SJSA1 (cell line): ENCODE measurements around the gene RAP1GAP2. TPM values are rescaled to one million over a fixed set of nuclear protein-coding genes. Genes with fewer than 3 reads are reported as not detected.
A peak's percentile ranks its signal among the peaks of the same experiment; 100 is the strongest.
"Not testable (repeated sequence)": the region's sequence is repeated elsewhere in the genome, so short reads cannot be mapped to it uniquely, and the experiment has no call there.

Experiments
- DNase-seq, 2 experiments: peaks; one replicate each; pipeline ENCODE4 v3.0.0-alpha.2; 2015 to 2020; ENCODE audit warnings: low spot score in 2 of 2, low read depth in 1 of 2
- H3K27ac ChIP-seq: fragments of 250-450 bp; sonication (Bioruptor Pico); 2 replicates; pipeline ENCODE4 v1.5.1; 2020; ENCODE audit warnings: mild to moderate bottlenecking, moderate library complexity
- H3K27me3 ChIP-seq: fragments of 250-450 bp; sonication (Bioruptor Pico); replicated peaks from 2 replicates; pipeline ENCODE4 v1.5.1; 2020; ENCODE audit warnings: mild to moderate bottlenecking, moderate library complexity
- H3K36me3 ChIP-seq: fragments of 250-450 bp; sonication (Bioruptor Pico); 2 replicates; pipeline ENCODE4 v1.5.1; 2020; ENCODE audit warnings: mild to moderate bottlenecking
- H3K4me1 ChIP-seq: fragments of 250-450 bp; sonication (Bioruptor Pico); replicated peaks from 2 replicates; pipeline ENCODE4 v1.6.1; 2021; ENCODE audit warnings: mild to moderate bottlenecking
- H3K4me3 ChIP-seq: fragments of 250-450 bp; sonication (Bioruptor Pico); 2 replicates; pipeline ENCODE4 v1.5.1; 2020; ENCODE audit warnings: mild to moderate bottlenecking
- H3K9me3 ChIP-seq: fragments of 250-450 bp; sonication (Bioruptor Pico); replicated peaks from 2 replicates; pipeline ENCODE4 v1.5.1; 2020; ENCODE audit warnings: mild to moderate bottlenecking
- total RNA-seq: library from RNA; depleted of rRNA; stranded (reverse); fragments of >200 nt; shearing (Covaris generic); gene quantifications from 2 replicates; pipeline ENCODE4 v1.2.3, GENCODE V29; 2014

Gene RAP1GAP2
- total RNA-seq, 1 experiment from 2014 or later, result 2.9 TPM

- Histone ChIP-seq H3K9me3 (no peaks in the 10 kb centered on the region), H3K4me3 (no peak overlapping the region), H3K36me3 (no peaks in the 10 kb centered on the region), H3K27ac (no peak overlapping the region), H3K27me3 (no peaks in the 10 kb centered on the region), H3K4me1 (no peaks in the 10 kb centered on the region)
- no peak for DNase-seq
These were observed 193.6 kb downstream of the RAP1GAP2 start for GRCh38 chr17:2989855-2990254.

GRCh38 chr17:2990396-2990795 lies 194.2 kb downstream of the RAP1GAP2 start:
- Histone ChIP-seq H3K4me3 (no peak overlapping the region), H3K27ac (no peak overlapping the region), H3K27me3 (no peaks in the 10 kb centered on the region), H3K36me3 (no peaks in the 10 kb centered on the region), H3K4me1 (no peaks in the 10 kb centered on the region), H3K9me3 (no peaks in the 10 kb centered on the region)
- DNase-seq, result no peak

GRCh38 chr17:2991396-2992180 lies 195.3 kb downstream of the RAP1GAP2 start:
- H3K9me3 ChIP-seq, H3K36me3 ChIP-seq, H3K4me1 ChIP-seq, DNase-seq, H3K27me3 ChIP-seq, H3K4me3 ChIP-seq, H3K27ac ChIP-seq: not testable (repeated sequence)

GRCh38 chr17:2994441-2994840 lies 198.2 kb downstream of the RAP1GAP2 start:
- Histone ChIP-seq H3K4me3 (no peak overlapping the region), H3K36me3 (no peaks in the 10 kb centered on the region), H3K9me3 (no peaks in the 10 kb centered on the region), H3K27me3 (no peaks in the 10 kb centered on the region), H3K4me1 (peaks cover 12% of the 10 kb centered on the region), H3K27ac (no peak overlapping the region)
- DNase-seq, result no peak

- H3K27ac ChIP-seq, result no peak overlapping the region
- H3K4me1 ChIP-seq, result peaks cover 12% of the 10 kb centered on the region
- H3K9me3 ChIP-seq, result no peaks in the 10 kb centered on the region
- H3K27me3 ChIP-seq, result no peaks in the 10 kb centered on the region
- no peaks in the 10 kb centered on the region for H3K36me3 ChIP-seq
- DNase-seq, result no peak
- no peak overlapping the region for H3K4me3 ChIP-seq
These were observed 199.1 kb downstream of the RAP1GAP2 start for GRCh38 chr17:2995377-2995776.

- Histone ChIP-seq H3K4me1 (peaks cover 12% of the 10 kb centered on the region), H3K27ac (no peak overlapping the region), H3K36me3 (no peaks in the 10 kb centered on the region), H3K4me3 (no peak overlapping the region), H3K27me3 (no peaks in the 10 kb centered on the region), H3K9me3 (no peaks in the 10 kb centered on the region)
- no peak for DNase-seq
These were observed 199.9 kb downstream of the RAP1GAP2 start for GRCh38 chr17:2995886-2996809.

- DNase-seq, result no peak
- H3K9me3 ChIP-seq, result no peaks in the 10 kb centered on the region
- peaks cover 12% of the 10 kb centered on the region for H3K4me1 ChIP-seq
- H3K36me3 ChIP-seq, result no peaks in the 10 kb centered on the region
- H3K4me3 ChIP-seq, result no peak overlapping the region
- no peaks in the 10 kb centered on the region for H3K27me3 ChIP-seq
- no peak overlapping the region for H3K27ac ChIP-seq
These were observed 200.8 kb downstream of the RAP1GAP2 start for GRCh38 chr17:2996810-2997670.

GRCh38 chr17:2998469-2998901 lies 202.2 kb downstream of the RAP1GAP2 start:
- not testable (repeated sequence) for H3K27me3 ChIP-seq, H3K4me3 ChIP-seq, DNase-seq, H3K36me3 ChIP-seq, H3K9me3 ChIP-seq
- peak overlapping the region; percentile 85 for H3K27ac ChIP-seq
- H3K4me1 ChIP-seq, result peaks cover 13% of the 10 kb centered on the region

- Histone ChIP-seq H3K27me3 (no peaks in the 10 kb centered on the region), H3K4me1 (peaks cover 29% of the 10 kb centered on the region), H3K27ac (no peak overlapping the region), H3K4me3 (no peak overlapping the region), H3K36me3 (no peaks in the 10 kb centered on the region), H3K9me3 (no peaks in the 10 kb centered on the region)
- no peak for DNase-seq
These were observed 206.5 kb downstream of the RAP1GAP2 start for GRCh38 chr17:3002538-3003295.

- no peak for DNase-seq
- no peaks in the 10 kb centered on the region for H3K36me3 ChIP-seq
- H3K4me3 ChIP-seq, result no peak overlapping the region
- H3K9me3 ChIP-seq, result no peaks in the 10 kb centered on the region
- peaks cover 25% of the 10 kb centered on the region for H3K4me1 ChIP-seq
- H3K27ac ChIP-seq, result peak overlapping the region; percentile 57
- no peaks in the 10 kb centered on the region for H3K27me3 ChIP-seq
These were observed 207.3 kb downstream of the RAP1GAP2 start for GRCh38 chr17:3003296-3004149.

GRCh38 chr17:3004150-3004801 lies 208.0 kb downstream of the RAP1GAP2 start:
- Histone ChIP-seq H3K4me3 (no peak overlapping the region), H3K36me3 (no peaks in the 10 kb centered on the region), H3K27ac (peak overlapping the region; percentile 57), H3K27me3 (no peaks in the 10 kb centered on the region), H3K4me1 (peaks cover 18% of the 10 kb centered on the region), H3K9me3 (no peaks in the 10 kb centered on the region)
- DNase-seq, result peak; percentile 93 to 97

GRCh38 chr17:3004925-3005324 lies 208.7 kb downstream of the RAP1GAP2 start:
- Histone ChIP-seq H3K4me3 (no peak overlapping the region), H3K27ac (peak overlapping the region; percentile 57)

More at GRCh38 chr17:3004925-3005324, 208.7 kb downstream of the RAP1GAP2 start:
- Histone ChIP-seq H3K36me3 (no peaks in the 10 kb centered on the region), H3K9me3 (no peaks in the 10 kb centered on the region), H3K27me3 (no peaks in the 10 kb centered on the region), H3K4me1 (peaks cover 17% of the 10 kb centered on the region)
- no peak for DNase-seq
